Measurements from ENCODE around the gene MBD3.

Gene MBD3

DNA sequence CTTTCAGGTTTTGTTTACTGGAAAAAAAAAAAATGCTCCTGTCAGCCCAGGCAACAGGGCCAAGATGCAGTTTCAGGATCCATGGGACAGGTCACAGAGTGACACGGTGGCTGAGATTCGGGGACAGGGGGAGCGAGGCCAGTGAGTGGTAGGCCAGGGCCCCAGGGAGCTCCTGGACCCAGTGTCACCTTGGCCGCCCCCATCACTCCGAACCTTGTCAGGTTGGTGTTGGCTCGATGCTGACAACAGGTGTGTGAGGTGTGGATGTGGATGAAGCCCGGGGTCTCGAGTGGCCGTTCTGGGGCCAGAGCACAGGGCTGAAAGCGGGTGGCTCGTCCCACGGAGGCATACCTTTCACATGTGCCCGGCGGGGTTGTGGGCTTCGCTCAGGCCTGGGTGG, 18.7 kb upstream of the MBD3 start:
- Histone ChIP-seq H2AFZ (ENCODE audit: low read depth) (no peak overlapping the region), H3K79me2 (ENCODE audit: insufficient read depth, low read depth) (no peaks in the 10 kb centered on the region), H4K20me1 (ENCODE audit: insufficient read depth) (no peaks in the 10 kb centered on the region), H3K4me3 (IDR thresholded peaks at IDR 0.05; ENCODE audit: insufficient read depth, low read depth, low read length) (no peak overlapping the region), H3K9ac (no peak overlapping the region), H3K4me1 (ENCODE audit: low read depth, poor library complexity, severe bottlenecking) (peaks cover 8% of the 10 kb centered on the region), H3K4me2 (no peak overlapping the region), H3K27ac (no peak overlapping the region), H3K36me3 (ENCODE audit: insufficient read depth) (no peaks in the 10 kb centered on the region), H3K27me3 (ENCODE audit: insufficient read depth, low read depth) (no peaks in the 10 kb centered on the region)
- no peak for TF ChIP-seq CTCF (conservative IDR thresholded peaks at IDR 0.05; ENCODE audit: low read depth, low read length)

DNA sequence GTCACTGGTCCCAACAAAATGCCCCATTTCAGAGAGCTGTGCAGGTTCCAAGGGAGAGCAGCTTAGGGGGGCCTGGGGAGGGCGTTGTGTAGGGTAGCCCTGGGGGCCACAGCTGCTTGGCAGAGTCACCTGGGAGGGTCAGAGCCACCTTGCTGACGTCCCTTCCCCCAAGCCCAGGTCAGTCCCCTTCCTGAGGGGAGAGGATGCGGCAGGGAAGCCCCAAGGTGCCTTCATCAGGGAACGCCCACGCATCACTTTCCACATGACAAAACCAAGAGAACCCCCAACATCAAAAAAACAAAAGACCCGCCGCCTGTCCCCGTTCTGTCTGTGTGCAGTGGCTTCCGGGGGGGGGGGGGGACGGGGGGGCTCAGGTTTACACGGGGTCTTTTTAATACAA, 17.9 kb upstream of the MBD3 start:
- no peak overlapping the region for H3K9ac ChIP-seq
- no peak overlapping the region for H2AFZ ChIP-seq (ENCODE audit: low read depth)
- no peak for TF ChIP-seq CTCF (conservative IDR thresholded peaks at IDR 0.05; ENCODE audit: low read depth, low read length)
- no peak overlapping the region for H3K4me2 ChIP-seq
- no peaks in the 10 kb centered on the region for H3K79me2 ChIP-seq (ENCODE audit: insufficient read depth, low read depth)
- no peak overlapping the region for H3K27ac ChIP-seq
- peaks cover 10% of the 10 kb centered on the region for H3K4me1 ChIP-seq (ENCODE audit: low read depth, poor library complexity, severe bottlenecking)
- no peaks in the 10 kb centered on the region for H3K27me3 ChIP-seq (ENCODE audit: insufficient read depth, low read depth)
- H3K4me3 ChIP-seq (IDR thresholded peaks at IDR 0.05; ENCODE audit: insufficient read depth, low read depth, low read length): no peak overlapping the region
- no peaks in the 10 kb centered on the region for H3K36me3 ChIP-seq (ENCODE audit: insufficient read depth)
- no peaks in the 10 kb centered on the region for H4K20me1 ChIP-seq (ENCODE audit: insufficient read depth)

- Histone ChIP-seq H3K79me2 (ENCODE audit: insufficient read depth, low read depth) (peaks cover 2% of the 10 kb centered on the region), H4K20me1 (ENCODE audit: insufficient read depth) (no peaks in the 10 kb centered on the region), H3K9ac (no peak overlapping the region), H2AFZ (ENCODE audit: low read depth) (no peak overlapping the region), H3K4me2 (no peak overlapping the region), H3K4me1 (ENCODE audit: low read depth, poor library complexity, severe bottlenecking) (peaks cover 10% of the 10 kb centered on the region), H3K36me3 (ENCODE audit: insufficient read depth) (no peaks in the 10 kb centered on the region), H3K4me3 (IDR thresholded peaks at IDR 0.05; ENCODE audit: insufficient read depth, low read depth, low read length) (no peak overlapping the region), H3K27ac (no peak overlapping the region), H3K27me3 (ENCODE audit: insufficient read depth, low read depth) (no peaks in the 10 kb centered on the region)
- no peak for TF ChIP-seq CTCF (conservative IDR thresholded peaks at IDR 0.05; ENCODE audit: low read depth, low read length)
Observed at GRCh38 chr19:1609680-1610474, 17.2 kb upstream of the MBD3 start.

- Histone ChIP-seq H3K27ac (no peak overlapping the region), H3K36me3 (ENCODE audit: insufficient read depth) (no peaks in the 10 kb centered on the region), H3K79me2 (ENCODE audit: insufficient read depth, low read depth) (peaks cover 11% of the 10 kb centered on the region), H3K4me3 (IDR thresholded peaks at IDR 0.05; ENCODE audit: insufficient read depth, low read depth, low read length) (no peak overlapping the region), H3K27me3 (ENCODE audit: insufficient read depth, low read depth) (no peaks in the 10 kb centered on the region), H4K20me1 (ENCODE audit: insufficient read depth) (no peaks in the 10 kb centered on the region), H3K4me1 (ENCODE audit: low read depth, poor library complexity, severe bottlenecking) (peaks cover 15% of the 10 kb centered on the region), H3K4me2 (no peak overlapping the region), H3K9ac (no peak overlapping the region), H2AFZ (ENCODE audit: low read depth) (no peak overlapping the region)
- TF ChIP-seq CTCF (conservative IDR thresholded peaks at IDR 0.05; ENCODE audit: low read depth, low read length): no peak
Observed at GRCh38 chr19:1609103-1609396, 16.4 kb upstream of the MBD3 start.

Data from KMS-11 (cell line).